Fibroblast of lung (primary cell): ENCODE results near the gene FRMD4A.

Source experiments
- EZH2 ChIP-seq: IDR thresholded peaks from 2 replicates; pipeline ENCODE4 v1.5.1; 2012; ENCODE audit warnings: low read length, control low read depth, mild to moderate bottlenecking; ENCODE audit errors: missing control alignments
- TF ChIP-seq, protein P1 (sequence below), 2 donors: IDR thresholded peaks in 1 of 2; conservative IDR thresholded peaks in 1 of 2; 1 replicate in 1 of 2; 2 replicates in 1 of 2; pipeline ENCODE4 v1.5.1; 2011 to 2012; ENCODE audit warnings: low read length in 2 of 2, control low read depth in 1 of 2, inconsistent platforms in 1 of 2, low read depth in 1 of 2, mild to moderate bottlenecking in 1 of 2

DNA sequence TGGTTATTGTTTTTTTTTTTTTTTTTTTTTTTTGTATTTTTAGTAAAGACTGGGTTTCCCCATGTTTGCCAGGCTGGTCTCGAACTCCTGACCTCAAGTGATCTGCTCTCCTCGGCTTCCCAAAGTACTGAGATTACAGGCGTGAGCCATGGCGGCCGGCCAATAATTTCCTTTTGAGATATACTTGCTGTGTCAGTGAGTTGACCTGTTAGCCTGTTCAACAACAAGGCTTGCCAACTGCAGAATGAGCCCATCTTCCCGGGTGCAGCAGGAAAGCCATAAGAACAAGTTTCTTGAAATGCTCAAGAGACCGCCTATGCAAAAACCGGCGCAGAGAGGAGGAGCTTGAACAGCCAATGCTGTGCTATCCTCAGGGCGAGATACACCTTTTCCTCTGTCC lies 631.5 kb downstream of the FRMD4A start:
- TF ChIP-seq, protein P1, sequence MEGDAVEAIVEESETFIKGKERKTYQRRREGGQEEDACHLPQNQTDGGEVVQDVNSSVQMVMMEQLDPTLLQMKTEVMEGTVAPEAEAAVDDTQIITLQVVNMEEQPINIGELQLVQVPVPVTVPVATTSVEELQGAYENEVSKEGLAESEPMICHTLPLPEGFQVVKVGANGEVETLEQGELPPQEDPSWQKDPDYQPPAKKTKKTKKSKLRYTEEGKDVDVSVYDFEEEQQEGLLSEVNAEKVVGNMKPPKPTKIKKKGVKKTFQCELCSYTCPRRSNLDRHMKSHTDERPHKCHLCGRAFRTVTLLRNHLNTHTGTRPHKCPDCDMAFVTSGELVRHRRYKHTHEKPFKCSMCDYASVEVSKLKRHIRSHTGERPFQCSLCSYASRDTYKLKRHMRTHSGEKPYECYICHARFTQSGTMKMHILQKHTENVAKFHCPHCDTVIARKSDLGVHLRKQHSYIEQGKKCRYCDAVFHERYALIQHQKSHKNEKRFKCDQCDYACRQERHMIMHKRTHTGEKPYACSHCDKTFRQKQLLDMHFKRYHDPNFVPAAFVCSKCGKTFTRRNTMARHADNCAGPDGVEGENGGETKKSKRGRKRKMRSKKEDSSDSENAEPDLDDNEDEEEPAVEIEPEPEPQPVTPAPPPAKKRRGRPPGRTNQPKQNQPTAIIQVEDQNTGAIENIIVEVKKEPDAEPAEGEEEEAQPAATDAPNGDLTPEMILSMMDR (conservative IDR thresholded peaks at IDR 0.05 in 1 of 2, IDR thresholded peaks at IDR 0.05 in 1 of 2; ENCODE audit: low read depth in 1 of 2, low read length in 2 of 2): no peak
- TF ChIP-seq EZH2: no peak
